Smooth muscle cell of the brain vasculature (primary cell): ENCODE measurements around the gene MYMK.
"Not testable (repeated sequence)": the region's sequence is repeated elsewhere in the genome, so short reads cannot be mapped to it uniquely, and the experiment has no call there.

Source experiments
- DNase-seq: peaks from one replicate; pipeline ENCODE4 v3.0.0-alpha.2; 2012; ENCODE audit warnings: low read depth, low spot score

Gene MYMK, protein sequence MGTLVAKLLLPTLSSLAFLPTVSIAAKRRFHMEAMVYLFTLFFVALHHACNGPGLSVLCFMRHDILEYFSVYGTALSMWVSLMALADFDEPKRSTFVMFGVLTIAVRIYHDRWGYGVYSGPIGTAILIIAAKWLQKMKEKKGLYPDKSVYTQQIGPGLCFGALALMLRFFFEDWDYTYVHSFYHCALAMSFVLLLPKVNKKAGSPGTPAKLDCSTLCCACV

DNA sequence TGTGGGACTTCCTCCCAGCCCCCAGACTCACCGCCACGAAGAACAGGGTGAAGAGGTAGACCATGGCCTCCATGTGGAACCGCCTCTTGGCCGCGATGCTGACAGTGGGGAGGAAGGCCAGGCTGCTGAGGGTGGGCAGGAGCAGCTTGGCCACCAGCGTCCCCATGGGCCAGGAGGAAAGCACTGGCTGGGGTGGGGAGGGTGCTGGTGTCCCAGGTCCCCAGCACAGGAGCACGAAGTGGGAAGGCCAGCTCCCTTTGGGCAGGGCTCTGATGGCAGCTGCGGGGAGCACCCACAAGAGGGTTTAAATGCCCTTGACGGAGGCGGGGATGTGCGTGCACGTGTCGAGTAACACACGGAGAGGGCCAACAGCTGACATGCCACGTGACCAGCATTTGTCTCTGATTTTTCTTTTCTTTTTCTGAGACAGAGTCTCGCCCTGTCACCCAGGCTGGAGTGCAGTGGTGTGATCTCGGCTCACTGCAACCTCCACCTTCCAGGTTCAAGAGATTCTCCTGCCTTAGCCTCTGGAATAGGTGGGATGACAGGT is at the start of gene MYMK:
Gene MYMK (minus strand): TSS at position 281 of the 550 bp plus-strand sequence. CDS start 115 bp downstream, at position 166.
- no peak for DNase-seq

DNA sequence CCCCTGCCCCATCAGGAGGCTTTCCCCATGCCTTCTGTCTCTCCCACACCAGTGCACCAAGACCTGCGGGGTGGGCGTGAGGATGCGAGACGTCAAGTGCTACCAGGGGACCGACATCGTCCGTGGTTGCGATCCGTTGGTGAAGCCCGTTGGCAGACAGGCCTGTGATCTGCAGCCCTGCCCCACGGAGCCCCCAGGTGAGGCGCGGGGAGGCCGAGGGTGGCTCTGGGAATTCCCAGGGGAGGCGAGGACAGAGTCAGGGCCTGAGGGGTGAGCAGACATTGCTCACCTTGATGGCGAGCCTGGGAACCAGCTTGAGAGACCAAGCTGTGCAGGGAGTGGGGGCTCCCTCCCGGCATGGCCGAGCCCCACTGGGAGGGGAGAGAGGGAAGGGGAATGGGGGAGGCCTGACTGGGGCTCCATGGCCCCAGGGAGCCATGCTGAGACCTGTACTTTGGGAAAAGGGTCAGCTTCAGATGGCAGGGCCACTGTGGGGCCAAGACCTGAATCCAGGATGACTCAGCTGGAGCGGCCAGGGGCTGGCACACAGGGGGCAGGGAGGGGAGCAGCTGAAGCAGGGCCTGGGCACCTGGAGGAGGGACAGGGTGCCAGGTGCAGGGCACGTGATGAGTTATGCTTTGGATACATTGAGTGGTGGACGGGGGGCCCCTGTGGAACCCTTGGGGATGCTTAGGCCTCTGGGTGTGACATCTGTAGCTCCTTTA is 49.2 kb upstream of the MYMK start:
- no peak for DNase-seq

DNA sequence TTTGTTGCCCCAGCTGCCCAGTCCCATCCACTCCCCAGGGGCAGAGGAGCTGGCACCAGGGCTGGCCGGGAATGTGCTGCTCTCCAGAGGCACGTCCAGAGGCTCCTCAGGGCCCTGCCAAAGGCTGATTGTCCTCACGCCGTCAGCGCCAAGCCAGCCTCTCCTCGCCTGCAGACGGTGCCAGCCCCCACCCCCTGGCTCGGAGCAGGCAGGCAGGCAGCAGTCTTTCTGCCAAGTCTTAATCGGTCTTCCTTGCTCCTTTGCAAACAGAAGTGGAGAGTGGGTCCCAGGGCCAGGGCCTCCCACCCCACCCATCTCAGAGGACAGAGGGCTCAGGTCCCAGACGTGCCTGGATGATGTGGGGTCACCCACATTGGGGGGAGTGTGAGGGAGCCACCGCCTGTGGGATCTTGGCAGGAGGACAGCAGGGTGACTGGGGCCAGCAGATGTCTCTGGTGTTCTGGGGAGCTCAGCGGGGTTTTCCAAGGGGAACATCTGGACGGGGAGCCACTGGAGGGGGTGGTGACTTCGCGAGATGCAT is 48.1 kb upstream of the MYMK start:
- DNase-seq = no peak

DNA sequence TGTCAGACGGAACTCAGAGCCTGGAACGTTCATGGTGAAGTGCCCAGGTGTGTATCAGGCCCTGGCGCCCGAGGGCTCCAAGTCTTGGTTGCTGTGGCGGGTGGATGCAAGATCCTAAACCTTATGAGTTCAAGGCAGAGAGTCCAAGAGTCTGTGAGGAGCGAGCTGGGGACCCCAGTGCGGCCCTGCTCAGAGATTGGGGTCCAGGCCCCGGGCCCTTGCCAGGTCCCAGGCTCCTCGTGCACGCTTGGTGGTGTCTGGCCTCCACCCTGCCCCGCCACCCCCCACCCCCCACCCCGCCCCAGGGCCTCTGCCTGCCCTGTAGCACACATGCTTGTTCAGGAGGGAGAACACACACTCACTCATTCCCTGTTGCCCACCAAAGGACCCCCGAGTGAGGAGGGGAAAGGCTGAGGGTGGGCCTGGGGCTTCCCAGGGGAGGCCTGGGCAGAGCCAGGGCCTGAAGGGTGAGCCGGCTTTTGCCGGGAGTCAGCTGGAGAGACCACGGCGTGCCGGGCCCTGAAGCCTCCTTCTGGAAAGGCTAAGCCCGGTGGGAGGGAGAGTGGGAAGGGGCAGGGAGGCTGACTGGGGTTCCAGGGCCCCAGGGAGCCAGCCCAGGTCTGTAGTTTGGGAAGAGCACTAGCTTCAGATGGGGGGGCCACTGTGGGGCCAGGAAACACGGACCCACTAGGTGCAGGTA is 47.3 kb upstream of the MYMK start:
- DNase-seq = no peak

DNA sequence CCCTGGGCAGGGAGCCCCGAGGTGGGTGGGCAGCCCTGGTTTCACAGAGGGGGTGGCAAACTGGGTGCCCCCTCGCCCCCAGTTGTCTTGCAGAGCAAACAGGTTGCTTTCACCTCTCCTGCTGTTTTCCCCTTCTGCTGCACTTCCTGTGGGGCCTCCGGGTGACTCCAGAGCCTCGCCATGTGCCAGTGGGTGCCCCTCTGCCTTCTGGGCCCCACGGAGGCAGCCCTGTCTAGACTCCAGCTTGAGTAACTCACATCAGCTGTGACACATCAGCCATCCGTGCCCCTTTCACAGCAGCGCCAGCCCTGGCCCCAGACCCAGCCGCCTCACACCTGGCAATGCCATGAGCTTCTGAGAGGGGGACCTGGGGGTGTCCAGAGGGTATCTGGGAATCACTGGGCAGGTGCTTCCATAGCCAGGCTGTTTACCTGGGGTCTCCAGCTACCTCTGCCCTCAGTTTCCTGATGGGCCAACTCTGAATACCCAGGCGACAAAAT is 46.7 kb upstream of the MYMK start:
- no peak for DNase-seq

DNA sequence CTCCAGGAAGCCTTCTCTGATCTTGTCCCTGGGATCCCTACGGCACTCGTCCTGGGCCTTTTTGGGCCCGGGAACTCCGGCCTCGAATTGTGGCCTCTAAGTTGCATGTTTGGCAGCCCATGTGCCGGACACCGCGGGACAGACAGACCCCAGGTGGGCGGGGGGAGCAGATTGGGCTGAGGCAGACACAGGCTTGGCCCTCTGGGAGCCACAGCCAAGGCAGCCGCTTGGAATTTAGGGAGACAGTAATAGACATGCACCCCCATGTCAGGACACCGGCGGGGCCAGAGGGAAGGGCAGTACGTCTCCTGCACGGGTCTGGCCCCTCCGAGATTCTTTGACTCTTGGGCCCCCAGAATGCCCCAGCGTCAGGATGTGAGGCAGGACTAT is 45.9 kb upstream of the MYMK start:
- DNase-seq = no peak

DNA sequence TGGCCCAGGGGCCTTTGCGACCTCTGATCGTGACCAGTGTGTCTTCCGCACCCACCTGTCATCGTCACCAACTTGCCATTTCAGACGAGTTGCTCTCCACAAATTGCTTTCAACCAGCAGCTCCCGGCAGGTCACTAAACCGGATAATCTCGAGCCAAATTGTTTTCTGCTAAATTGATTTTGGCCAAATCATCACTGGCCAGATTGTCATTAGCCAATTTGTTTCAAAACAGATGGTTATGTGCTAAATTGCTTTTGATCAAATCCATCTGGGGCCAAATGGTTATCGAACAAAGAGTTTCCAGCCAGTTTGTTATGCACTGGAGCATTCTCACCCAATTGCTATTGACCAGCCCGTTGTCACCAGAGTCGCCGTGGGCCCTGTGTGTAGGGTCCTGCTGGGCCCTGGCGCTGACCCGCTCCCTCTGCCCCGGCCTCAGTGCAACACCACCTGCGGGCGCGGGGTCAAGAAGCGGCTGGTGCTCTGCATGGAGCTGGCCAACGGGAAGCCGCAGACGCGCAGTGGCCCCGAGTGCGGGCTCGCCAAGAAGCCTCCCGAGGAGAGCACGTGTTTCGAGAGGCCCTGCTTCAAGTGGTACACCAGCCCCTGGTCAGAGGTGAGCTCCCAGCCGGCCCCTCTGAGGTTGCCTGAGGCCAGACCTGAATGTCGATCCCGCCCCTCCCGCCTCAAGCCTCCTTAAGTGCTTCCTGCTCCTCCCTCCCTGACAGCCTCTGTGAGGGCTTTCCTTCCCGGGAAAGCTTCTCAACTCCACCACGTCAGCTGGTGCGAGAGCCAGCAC is 45.3 kb upstream of the MYMK start:
- DNase-seq = no peak

DNA sequence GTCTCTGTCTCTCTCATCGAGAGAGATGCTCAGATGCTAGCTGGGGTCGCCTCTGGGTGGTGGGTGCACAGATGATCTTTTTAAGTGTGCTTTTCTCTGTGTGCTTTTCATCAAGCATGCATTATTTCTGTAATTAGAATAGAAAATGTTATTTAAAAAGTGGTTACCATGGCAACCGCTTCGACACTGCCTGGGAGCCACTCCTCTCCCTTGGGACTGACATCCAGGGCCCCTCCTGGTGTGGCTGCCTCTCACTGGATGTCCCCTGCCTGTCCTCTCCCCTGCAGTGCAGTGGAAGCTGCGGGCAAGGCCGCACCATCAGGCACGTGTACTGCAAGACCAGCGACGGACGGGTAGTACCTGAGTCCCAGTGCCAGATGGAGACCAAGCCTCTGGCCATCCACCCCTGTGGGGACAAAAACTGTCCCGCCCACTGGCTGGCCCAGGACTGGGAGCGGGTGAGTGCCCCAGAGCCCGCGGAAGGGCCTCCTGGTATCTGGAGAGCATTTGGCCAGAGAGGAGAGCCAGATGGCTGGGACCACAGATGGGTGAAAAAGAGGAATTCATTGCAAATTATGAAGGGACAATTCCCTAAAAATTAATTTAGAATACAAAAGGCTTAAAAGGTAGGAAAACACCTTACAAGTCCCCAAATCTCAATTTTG is 44.5 kb upstream of the MYMK start:
- no peak for DNase-seq

DNA sequence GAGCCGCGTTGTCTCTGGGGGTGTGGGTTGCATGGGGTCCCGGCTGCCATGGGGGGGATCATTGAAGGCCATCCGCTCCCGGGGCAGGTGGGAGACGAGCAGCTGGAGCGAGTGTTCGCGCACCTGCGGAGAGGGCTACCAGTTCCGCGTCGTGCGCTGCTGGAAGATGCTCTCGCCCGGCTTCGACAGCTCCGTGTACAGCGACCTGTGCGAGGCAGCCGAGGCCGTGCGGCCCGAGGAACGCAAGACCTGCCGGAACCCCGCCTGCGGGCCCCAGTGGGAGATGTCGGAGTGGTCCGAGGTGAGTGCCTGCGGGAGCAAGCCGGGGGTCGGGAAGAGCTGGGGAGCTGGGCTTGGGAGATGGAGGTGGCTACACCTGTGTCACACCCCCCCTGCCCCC is 43.4 kb upstream of the MYMK start:
- DNase-seq = no peak

DNA sequence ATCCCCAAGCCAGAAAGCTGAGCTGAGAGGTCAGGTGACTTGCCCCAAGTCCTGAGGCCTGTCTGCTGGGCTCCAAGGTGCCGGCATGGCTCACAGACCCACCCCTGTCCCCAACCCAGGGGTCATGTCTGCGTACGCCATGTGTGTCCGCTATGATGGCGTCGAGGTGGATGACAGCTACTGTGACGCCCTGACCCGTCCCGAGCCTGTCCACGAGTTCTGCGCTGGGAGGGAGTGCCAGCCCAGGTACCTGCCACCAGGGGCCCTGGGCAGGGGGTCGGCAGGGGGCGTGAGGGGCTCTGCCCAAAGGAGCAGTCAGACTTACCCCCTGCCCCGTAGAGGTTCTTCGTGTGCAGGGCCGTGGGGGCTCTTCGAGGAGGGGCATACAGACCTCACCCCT is 42.1 kb upstream of the MYMK start:
- DNase-seq = no peak

DNA sequence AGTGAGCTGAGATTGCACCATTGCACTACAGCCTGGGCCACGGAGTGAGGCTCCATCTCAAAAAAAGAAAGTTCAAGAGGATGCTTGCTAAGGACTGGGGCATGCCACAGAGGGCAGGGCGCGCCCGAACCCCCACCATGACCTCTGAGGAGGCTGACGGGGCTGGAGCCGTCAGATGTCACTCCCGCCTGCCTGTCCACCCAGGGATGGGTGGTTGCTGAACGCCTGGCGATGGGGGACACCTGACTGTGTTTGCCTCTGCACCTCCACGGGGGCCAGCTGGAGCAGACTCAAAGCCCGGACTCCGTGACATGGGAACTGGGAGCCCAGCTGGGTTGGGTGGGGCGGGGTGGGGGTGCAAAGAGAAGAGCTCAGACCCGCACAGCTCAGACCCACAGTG is 41.6 kb upstream of the MYMK start:
- no peak for DNase-seq

DNA sequence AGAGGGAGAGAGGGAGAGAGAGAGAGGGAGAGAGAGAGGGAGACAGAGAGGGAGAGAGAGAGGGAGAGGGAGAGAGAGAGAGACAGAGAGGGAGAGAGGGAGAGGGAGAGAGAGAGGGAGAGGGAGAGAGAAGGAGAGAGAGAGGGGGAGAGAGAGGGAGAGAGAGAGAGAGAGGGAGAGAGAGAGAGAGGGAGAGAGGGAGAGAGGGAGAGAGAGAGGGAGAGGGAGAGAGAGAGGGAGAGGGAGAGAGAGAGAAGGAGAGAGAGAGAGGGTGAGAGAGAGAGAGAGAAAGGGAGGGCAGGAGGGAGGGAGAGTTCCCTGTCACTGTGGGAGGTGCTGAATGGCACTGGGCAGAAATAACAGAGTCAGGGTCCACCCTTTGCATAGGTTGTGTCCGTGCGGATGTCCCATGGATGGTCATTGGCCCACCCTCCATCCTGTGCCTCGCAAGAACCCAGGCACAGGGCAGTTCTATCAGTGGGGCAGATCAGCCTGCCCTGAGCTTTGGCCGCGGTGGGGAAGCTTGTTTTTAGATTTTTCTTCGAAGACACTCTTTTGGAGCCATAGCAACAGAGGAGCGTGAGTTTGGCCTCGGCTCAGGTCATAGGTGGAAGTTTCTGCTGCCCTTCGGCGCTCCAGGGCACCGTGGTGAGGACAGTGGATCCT is 39.8 kb upstream of the MYMK start:
- no peak for DNase-seq

DNA sequence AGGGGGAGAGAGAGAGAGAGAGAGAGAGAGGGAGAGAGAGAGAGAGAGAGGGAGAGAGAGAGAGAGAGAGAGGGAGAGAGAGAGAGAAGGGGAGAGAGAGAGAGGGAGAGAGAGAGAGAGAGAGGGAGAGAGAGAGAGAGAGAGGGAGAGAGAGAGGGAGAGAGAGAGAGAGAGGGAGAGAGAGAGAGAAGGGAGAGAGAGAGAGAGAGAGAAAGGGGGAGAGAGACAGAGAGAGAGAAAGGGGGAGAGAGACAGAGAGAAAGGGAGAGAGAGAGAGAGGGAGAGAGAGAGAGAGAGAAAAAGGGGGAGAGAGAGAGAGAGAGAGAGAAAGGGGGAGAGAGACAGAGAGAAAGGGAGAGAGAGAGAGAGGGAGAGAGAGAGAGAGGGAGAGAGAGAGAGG is 39.1 kb upstream of the MYMK start:
- DNase-seq = not testable (repeated sequence)

DNA sequence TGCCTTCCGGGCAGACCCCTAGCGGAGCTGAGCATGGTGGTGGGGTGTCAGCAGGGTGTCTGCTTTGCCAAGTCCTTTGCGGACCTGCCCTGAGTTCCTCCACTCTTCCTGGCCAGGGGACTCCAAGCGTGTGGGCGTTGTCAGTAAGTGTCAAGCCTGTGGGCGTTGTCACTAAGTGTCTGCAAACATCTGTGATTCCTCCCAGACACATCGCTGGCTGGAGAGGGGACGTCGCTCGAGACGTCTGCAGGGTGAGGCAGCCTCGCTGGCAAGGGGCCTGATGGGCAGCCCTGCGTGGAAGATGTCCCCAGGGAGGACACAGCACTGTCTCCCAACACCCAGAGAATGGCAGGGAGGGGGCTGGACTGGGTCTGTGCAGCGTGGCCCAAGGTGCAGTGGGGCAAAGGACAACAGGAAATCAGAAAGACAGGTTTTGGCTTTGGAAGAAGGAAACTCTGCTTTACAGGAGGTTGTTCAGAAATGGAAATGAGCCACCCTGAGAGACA is 38.6 kb upstream of the MYMK start:
- DNase-seq = no peak

DNA sequence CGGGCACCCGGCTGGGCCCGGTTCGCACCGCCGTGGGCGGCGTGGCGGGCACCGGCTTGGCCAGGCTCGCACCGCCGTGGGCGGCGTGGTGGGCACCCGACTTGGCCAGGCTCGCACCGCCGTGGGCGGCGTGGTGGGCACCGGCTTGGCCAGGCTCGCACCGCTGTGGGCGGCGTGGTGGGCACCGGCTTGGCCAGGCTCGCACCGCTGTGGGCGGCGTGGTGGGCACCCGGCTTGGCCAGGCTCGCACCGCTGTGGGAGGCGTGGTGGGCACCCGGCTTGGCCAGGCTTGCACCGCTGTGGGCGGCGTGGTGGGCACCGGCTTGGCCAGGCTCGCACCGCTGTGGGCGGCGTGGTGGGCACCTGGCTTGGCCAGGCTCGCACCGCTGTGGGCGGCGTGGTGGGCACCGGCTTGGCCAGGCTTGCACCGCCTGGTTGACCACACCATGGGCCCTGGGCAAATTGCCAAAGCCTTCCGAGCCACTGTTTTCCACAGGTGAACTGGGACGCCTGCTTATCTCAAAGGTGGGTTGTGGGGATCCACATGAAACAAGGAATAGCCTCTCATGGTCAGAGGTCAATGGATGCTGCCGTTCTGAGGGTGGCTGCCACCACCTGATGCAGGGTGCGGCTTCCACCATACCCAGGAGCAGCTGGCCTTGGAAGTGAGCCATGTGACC is 38.0 kb upstream of the MYMK start:
- DNase-seq = no peak

DNA sequence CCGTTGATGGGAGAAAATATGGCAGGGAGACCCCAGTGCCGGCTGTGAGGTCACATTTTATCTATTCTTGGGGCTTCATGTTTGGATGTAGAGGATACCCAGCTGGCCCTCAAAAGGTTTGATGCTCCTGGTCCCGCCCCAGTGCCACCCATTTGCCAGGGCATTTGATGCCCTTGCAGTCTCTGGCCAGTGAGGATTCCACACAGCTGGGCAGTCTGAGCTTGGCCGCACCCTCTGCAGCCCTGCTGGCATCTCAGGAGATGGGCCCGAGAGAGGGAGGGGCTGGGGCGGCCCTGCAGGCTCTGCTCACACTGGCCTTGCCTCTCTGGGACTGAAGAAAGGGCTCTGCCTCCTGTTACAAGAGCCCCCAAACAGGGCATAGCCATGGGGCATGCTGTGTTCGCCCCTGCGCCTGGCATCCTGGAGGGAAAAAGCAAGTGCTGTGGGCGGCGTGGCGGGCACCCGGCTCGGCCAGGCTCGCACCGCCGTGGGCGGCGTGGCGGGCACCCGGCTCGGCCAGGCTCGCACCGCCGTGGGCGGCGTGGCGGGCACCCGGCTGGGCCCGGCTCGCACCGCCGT is 37.3 kb upstream of the MYMK start:
- DNase-seq = no peak

DNA sequence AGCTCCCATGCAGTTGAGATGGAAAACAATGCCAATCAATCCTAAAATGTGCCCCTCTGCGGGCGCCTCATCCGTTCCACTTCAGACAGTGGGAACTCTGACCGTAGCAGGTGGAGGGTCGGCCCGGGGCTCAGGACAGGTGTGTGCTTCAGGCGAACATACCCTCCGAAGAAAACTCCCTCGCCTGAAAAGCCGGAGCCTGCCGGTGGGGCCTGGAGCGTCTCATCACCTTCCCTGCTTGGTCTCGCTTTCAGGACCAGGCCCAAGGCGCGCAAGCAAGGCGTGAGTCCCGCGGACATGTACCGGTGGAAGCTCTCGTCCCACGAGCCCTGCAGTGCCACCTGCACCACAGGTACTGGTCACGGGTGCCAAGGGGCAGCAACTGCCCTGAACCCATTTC is 36.2 kb upstream of the MYMK start:
- no peak for DNase-seq

DNA sequence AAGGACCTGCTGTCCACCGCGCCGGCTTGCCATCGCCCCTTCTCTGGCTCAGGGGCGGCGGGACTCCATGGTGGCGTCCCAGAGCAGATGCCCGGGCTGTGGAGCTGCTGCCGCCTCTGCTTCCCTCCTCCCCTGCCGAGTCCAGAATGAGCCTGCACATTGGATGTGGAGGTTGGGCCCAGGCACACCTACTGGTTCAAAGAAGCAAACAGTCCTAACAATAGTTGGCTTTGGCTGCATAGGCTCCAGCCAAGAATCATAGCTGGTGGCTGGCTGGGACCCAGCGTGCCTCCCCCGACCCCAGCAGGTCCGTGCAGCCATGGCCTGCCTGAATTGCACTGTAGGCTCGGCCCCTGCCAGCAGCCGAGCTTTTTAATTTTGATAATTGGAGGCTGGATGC is 35.6 kb upstream of the MYMK start:
- no peak for DNase-seq
